ENCODE data around the gene ACOT13.
A peak's percentile ranks its signal among the peaks of the same experiment; 100 is the strongest.
"Not testable (repeated sequence)": the region's sequence is repeated elsewhere in the genome, so short reads cannot be mapped to it uniquely, and the experiment has no call there.

Gene ACOT13

DNA sequence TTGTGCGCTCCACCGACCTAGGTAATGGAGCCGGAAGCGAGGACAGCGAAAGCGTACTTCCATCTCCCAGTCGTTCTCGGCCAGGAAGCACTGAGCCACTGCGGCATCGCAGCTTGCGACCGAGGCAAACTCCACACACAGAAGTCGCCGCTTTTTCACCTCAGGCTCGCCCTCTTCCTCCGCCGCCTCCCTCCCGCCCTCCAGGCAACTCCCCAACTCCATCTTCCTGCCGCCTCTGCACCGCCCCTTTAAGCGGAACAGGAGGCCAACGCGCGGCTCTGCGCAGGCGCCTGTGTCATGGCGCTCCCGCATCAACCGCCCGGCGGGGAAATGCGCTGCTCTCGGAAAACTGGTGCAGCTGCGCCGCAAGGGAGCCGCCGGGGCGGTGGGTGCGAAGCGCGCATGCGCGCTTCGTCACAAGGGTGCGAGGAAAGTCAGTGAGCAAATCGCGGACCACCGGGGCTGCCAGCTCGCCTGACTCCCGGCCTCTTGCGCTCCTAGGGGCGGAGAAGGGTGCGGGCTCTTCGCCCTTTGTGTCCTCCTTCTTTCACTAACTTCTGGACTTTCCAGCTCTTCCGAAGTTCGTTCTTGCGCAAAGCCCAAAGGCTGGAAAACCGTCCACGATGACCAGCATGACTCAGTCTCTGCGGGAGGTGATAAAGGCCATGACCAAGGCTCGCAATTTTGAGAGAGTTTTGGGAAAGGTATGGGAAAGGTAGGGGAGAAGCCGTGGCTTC lies at the start of gene ACOT13, which contains the start of gene TDP2:
Gene ACOT13 (plus strand): TSS at position 437 of the 737 bp plus-strand sequence. CDS start 187 bp downstream, at position 624.
Gene TDP2 (minus strand): TSS at position 259 of the 737 bp plus-strand sequence. CDS start 37 bp downstream, at position 222.
- peak; percentile 98 for DNase-seq

DNA sequence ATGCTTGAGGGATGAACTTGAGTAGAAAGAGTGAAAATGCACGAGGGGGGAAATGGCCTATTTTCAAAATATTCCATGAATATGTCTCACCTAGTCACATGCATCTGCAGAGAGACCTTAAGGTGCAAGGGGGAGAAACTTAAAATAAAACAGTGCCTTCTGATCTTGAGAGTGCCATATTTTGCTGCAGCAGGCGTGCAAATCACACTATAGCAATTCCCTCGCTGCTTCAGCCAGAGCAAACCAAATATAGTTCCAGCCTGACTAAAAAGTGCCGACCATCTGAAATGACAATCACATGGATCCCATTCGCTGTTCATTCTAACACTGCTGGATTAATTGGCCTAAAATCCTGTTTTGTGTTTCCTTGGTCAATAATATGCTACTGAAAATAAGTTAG lies 47.2 kb upstream of the ACOT13 start:
- DNase-seq, result no peak

DNA sequence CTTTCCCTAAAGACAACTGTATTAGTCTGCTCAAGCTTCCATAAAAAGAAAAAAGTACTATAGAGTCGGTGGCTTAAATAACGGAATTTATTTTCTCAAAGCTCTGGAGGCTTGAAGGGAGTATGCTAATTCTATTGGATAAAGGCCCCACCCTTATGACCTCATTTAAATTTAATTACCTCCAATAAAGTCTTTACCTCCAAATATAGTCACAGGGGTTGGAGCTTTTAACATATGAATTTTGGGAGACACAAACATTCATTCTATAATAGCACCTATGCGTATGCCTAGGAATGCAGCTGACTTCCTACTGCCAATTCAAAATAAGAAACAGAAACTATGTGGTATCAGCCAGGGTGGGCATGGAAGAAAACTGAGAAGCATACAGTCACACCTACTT lies 46.2 kb upstream of the ACOT13 start:
- DNase-seq, result no peak

DNA sequence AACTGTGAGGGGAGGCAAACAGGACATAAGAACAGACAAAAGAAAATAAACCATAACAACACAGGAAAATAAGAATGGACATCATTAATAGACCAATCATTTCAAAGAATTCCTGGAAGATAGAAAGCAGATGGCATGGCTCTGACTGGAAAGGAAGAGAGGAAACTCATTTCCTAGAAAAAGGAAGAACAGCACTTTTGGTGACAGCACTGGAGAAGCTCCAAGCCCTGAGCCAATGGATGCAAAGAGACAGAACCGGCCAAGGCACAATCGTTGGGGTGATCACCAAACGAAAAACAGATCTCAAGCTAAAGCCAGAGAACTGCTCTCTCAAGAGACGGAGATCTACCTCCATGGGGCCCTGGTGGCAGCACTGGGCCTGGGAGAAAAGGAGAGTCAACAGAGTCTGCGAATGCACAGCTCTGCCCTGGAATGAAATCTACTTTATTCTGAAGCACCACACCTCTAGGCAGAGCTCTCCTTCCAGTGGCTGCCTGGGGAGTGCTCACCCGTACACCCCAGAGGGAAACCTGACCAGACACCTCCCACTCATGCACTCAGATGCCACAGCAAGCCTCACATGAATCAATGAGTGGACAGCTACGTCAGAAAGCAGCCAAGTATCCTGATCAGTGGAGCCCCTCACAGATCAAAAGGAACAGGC lies 45.1 kb upstream of the ACOT13 start:
- no peak for DNase-seq

DNA sequence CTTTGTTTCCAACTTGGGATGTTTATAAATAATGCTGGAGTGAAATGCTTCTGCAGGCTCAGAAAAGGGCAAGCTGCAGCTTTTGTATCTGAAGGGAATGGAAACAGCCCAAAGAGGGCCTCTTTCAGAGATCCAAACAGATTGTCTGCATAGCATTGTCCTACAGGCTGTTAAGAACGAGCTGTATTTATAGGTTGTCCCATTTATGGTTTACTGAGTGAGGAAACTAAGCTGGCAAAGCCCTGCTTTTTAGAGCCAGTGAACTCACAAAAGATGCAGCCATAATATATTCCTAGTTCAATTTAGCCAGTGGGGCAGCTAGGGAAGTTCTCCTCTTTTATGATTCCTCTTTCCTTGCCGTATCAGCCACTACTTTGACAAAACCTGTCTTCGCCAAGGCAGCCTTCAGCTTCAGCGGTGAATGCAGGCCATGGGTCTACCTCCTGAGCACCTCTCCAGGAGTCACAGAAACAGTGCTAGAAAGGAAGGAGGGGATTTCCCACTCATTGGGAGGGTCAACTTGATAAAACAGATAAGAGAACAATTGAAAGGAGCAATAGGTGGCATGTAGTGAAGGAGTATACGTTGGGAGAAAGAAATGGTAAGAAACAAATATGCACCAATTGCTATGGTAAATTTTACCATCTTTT lies 35.9 kb upstream of the ACOT13 start:
- DNase-seq, result no peak

DNA sequence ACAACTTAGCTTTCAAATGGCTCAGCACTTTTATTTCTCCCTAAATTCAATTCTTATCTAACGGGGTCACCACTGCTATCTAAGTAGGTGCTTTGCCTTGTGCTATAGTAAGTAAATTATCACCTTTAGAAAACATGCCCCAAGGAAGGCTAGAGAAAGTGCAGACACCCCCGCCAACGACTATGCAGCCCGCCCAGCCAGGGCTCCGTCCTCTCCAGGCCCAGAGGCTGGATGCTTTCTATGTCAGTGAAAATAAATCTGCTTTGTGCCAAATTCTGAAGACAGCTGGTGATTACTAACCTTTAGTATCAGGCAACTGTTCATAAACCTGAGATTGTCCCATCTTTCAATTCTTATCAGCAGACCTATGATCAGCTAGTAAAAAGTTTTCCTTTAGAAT lies 35.2 kb upstream of the ACOT13 start:
- DNase-seq, result no peak

DNA sequence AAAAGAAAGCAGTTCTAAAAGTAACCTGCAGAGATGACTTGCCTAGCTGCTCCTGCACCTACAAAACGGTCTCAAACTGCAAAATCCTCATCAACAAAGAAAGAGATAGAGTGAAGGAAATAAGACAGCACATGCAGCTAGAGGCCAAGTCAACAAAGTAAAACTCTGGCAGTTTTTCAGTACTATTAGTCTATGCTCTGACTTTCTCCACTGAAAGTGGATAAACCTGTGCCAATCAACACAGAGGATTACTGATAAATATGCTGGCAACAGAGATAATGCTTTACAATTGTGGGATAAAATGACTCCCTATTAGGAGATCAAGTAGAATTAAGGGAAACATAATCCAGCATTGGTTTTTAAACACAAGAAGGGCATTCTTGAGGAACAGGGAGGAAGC lies 34.3 kb upstream of the ACOT13 start:
- no peak for DNase-seq

DNA sequence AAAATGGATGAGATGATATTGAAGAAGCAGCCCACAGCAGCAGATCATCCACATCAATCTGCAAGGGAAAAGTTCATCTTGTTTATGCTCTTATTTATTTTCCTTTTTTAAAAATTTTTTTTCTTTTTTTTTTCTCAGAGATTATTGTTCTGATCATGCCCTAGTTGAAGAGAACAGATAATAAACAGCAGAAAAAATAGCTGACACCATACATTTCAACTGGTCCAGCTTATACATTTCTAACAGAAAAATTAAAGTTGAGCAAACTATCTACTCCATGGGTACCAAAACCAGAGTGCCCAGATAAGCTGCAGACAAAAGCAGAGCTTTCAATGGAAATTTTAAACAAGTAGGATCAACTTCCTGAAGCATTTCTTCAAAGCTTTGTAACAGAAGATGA lies 30.2 kb upstream of the ACOT13 start:
- DNase-seq, result no peak

DNA sequence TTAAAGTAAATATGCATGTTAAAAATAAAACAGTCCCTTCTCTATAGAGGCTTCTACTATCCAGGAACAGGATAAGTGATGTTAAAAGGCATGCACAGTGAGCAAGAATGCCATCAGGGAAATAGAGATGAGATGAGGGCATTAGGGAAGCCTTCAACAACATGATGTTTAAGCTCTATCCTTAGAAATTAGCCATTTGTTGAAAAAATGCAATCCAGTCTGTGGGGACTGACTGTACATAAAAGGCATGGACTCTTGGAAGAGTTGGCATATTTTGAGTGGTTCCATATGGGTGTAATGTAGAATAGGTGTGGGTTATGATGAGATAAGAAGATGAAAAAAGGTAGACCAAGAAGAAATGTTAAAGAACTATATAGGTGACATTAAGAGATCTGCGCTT lies 26.7 kb upstream of the ACOT13 start:
- no peak for DNase-seq

DNA sequence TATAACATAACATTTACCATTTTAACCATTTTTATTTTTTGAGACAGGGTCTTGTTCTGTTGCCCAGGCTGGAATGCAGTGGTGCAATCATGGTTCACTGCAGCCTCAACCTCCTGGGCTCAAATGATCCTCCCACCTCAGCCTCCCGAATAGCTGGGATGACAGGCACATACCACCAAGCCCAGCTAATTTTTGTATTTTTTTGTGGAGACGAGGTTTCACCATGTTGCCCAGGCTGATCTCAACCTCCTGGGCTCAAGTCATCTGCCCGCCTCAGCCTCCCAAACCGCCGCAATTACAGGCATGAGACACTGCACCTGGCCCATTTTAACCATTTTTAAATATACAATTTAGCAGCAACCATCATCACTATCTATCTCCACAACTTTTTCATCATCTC lies 26.2 kb upstream of the ACOT13 start:
- not testable (repeated sequence) for DNase-seq

DNA sequence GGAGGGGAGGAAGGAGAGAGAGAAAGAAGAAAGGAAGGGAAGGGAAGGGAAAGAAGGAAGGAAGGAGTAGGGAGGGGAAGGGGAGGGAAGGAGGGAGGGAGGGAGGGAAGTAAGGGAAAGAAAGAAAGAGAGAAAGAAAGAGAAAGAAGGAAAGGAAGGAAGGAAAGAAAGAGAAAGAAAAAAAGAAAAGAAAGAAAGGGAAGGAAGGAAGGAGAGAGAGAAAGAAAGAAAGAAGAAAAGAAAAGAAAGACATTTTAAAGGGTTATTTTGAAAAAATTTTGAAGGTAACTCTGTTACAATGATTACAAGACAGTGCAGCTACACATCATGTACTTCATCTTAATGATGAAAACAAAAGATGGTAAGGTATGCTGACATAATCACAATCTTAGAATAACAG lies 24.8 kb upstream of the ACOT13 start:
- no peak for DNase-seq

DNA sequence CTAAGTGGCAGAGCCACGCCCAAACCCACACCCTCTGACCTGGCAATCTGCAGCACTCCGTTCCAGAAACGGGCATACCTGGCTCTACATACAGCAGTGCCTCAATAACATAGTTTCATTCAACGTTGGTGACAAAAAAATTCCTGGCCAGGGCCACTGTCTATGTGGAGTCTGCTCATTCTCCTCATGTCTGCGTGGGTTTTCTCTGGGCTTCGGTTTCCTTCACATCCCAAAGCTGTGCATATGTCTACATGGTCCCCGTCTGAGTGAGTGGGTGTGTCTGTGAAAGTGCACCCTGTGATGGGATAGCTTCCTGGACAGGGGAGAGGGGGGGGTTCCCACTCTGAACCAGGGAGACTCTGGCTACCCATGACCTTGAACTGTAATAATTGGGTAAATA lies 23.0 kb upstream of the ACOT13 start:
- no peak for DNase-seq

DNA sequence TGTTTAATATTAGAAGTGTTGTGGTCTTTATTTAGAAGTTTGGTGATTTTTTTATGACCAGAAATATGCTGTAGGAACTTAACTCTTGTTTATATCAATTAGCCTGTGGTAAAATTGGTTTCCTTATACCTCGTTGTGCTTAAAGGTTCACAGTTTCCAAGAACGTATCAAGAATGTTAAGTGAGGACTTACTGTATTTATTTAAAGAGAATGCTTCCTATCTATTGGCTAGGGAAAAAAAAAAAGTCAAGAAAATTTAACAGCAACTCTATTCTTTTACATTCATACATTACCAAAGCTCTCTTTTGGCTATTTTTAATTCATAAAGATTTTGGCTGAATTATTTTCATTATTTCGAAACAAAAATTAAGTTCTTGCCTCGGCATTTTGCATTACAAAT lies 22.5 kb upstream of the ACOT13 start:
- DNase-seq, result no peak

DNA sequence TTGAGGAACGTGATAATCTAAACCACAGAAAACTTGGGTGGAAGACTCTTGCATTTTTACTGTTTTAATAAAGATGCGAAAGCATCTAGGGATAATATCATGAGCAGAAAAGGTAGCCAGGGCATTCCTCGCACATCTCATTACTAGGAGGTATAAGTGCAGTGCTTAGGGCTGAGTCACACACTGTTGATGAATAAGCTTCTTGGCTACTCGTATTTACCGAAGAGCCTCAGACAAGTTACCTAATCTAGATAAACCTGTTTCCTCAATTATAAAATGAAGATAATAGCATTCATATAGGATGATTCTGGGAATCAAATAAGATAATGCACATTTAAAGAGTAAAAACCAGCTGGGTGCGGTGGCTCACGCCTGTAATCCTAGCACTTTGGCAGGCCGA lies 20.1 kb upstream of the ACOT13 start:
- DNase-seq, result no peak

DNA sequence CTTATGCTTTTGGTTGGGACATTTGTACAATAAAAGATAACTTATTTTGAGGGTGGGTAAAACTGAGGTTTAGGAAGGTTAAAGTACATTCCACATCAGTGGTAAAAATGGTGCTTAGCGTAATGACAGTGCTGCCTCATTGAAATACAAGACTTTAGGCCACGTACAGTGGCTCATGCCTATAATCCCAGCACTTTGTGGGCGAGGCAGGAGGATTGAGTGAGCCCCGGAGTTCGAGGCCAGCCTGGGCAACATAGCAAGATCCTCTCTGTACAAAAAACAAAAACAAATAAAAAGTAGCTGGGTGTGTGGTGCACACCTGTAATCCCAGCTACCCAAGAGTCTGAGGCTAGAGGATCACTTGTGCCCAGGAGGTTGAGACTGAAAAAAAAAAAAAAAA lies 18.6 kb upstream of the ACOT13 start:
- DNase-seq, result no peak

DNA sequence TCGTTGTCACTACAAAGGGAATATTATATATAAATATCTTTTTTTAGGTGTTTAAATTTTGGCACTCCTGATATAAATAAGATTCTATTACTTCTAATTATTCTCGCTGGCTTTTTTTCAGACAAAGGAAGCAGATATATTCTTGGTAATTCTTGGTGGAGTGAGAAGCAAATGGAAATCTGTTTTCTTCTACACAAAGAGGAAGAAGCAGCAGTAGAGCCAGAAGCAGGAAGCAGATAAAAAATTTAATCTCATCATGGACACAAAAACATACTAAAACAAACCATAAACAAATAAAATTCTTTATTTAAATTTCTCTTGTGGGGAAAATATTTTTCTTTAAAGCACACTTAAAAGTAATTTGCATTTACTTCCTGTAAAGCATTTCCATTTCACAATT lies 17.2 kb upstream of the ACOT13 start:
- DNase-seq, result no peak

DNA sequence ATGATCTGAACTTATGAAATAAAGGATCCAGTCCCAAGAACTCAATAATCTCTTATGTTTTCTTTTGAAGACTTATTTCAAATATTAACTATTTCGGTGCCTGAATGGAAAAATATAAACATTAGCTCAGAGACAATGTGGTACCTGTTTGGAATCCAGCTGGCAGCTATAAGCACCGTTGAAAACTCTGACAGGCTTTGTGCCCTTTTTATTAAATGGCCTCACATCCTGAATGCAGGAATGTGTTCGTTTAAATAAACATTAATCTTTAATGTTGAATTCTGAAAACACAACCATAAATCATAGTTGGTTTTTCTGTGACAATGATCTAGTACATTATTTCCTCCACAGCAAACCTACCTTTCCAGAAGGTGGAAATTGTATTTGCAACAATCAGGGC lies 16.5 kb upstream of the ACOT13 start:
- no peak for DNase-seq

DNA sequence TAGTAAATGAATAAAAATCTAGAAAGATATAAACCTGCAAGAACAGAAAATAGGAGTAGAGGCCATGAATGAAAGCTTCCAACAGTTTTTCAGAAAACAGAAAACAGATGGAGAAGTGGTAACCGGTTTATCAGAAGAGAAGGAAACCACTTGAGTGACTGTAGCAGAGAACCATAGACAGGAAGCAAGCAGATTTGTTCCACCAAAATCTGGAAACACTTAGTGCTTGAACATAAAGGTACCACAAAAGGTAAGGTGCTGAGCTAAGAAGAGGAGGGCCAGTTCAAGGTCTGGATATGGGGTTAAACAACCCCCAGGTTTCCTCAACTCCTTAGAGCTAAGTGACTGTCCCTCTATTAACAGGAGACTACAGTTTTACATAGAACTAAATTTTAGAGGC lies 11.7 kb upstream of the ACOT13 start:
- DNase-seq, result no peak

DNA sequence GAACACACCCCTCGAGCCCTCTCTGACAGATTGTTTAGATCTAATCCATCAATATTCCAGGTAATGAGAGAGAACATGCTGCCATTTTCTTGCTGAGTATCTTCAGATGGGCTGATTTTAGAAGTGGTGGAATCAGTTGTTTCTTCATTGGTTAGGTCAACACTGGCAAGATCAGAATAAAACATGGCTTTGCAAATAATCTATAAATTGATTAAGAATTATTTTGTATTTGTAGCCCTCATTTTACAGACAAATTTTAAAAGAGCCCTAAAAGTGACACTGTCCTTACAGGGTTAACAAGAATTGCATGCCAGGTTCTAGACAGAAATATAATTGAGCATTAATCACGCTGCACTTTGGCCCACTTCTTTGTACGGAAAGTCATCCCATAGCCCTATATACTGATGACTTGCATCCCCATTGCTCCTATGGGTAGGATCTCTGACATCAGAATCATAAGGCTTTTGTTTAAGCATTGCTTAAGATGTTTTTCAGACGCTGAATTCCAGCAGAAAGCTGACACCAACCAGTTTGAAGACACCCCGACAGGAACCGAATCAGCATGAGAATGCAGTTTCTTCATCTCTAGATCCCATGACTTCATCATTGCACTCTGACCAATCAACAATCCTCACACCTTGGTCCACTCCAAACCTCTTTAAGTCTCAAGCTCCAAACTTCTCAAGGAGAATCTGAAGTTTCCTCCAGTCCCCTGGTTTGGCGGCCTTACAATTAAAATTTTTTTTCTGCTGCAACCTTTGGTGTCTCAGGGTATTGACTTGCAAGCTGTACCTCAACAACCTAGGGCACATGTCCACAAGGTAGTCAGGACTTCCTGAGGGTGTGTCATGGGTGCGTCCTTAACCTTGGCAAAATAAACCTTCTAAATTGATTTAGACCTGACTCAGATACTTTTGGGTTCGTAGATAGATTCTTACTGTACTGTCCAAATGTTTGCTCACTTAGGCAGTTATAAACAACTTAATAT lies 8.0 kb upstream of the ACOT13 start:
- DNase-seq, result no peak

DNA sequence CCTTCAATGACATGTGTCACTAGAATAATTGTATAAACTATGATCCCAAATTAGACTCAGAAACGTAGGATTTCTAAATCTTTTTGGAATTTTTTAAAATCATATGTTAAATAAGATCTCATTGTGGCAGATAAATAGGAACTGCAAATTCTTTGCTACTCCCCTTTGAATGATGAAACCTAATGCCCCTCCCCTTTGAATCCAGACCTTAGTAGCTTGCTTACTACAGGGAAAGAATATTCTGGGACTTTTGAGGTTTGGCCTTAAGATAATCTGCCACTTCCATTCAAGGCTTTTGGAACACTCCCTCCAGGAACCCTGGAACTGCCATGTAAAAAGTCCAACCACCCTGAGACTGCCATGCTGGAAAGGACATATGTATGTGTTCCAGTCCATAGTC lies 7.3 kb upstream of the ACOT13 start:
- no peak for DNase-seq

DNA sequence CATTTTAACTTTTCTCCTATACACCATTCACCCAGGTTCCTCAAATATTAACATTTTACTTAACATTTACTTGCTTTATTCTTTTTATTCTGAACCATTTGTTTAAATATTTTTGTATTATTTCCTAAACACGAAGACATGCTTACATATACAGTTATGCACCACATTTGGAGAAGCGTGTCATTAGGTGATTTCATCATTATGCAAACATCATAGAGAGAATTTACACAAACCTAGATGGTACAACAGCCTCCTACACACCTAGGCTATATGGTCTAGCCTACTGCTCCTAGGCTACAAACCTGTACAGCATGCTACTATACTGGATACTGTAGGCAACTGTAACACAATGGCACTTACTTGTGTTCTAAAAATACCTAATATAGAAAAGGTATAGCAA lies 6.8 kb upstream of the ACOT13 start:
- DNase-seq, result no peak

DNA sequence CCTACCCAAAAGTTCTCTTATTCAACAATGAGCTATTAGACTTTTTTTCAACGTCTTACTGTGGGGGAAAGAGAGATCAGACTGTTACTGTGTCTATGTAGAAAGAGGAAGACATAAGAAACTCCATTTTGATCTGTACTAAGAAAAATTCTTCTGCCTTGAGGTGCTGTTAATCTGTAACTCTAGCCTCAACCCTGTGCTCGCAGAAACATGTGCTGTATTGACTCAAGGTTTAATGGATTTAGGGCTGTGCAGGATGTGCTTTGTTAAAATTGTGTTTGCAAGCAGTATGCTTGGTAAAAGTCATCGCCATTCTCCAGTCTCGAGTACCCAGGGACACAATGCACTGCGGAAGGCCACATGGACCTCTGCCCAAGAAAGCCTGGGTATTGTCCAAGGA lies 5.1 kb upstream of the ACOT13 start:
- DNase-seq, result not testable (repeated sequence)

DNA sequence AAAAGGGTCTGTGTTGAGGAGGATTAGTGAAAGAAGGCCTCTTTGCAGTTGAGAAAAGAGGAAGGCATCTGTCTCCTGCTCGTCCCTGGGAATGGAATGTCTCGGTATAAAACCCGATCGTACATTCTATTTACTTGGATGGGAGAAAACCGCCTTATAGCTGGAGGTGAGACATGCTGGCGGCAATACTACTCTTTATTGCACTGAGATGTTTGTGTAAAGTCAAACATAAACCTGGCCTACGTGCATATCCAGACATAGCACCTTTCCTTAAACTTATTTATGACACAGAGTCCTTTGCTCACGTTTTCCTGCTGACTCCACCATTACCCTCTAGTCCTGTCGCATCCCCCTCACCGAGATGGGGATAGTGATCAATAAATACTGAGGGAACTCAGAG lies 4.6 kb upstream of the ACOT13 start:
- DNase-seq, result no peak

All from activated CD4-positive, alpha-beta T cell treated with anti-CD3 and anti-CD28 coated beads, Interleukin-2, Interleukin-6, amounts not matched to agents 100 ng/mL and 50 ng/mL, durations not matched to agents 16 hours and 8 hours (primary cell).